MM.1S (cell line): Measurements from ENCODE around the gene ZNF548.

ENCODE experiments used
- CTCF ChIP-seq: fragments of 300-600 bp; sonication (generic); IDR thresholded peaks from 2 replicates; pipeline ENCODE4 v1.5.1; 2016; ENCODE audit warnings: antibody characterized with exemption, low read length, mixed read lengths
- EZH2phosphoT487 ChIP-seq: fragments of 300-600 bp; sonication (generic); IDR thresholded peaks from 2 replicates; pipeline ENCODE4 v1.6.1; 2018; ENCODE audit warnings: antibody characterized with exemption, low read length

- no peak for TF ChIP-seq CTCF
- no peak for TF ChIP-seq EZH2phosphoT487
These were observed 12.0 kb upstream of the ZNF548 start for GRCh38 chr19:57377498-57378146.
